Tibial nerve (tissue), 4 donors: ENCODE results near the gene PDSS2.

Source experiments
- CTCF ChIP-seq, 5 experiments: fragments of 200-600 bp in 3 of 5; fragments of 450-650 bp in 2 of 5; sonication (generic) in 3 of 5; IDR thresholded peaks; one replicate each; pipeline ENCODE4 v1.5.1; 2016 to 2019; ENCODE audit warnings: antibody characterized with exemption in 5 of 5, mild to moderate bottlenecking in 3 of 5, moderate library complexity in 2 of 5
- EP300 ChIP-seq, 2 donors: sonication (generic); formaldehyde crosslinking; IDR thresholded peaks; one replicate each; pipeline ENCODE4 v1.6.1; 2017; ENCODE audit warnings: antibody characterized with exemption in 2 of 2, mild to moderate bottlenecking in 1 of 2

- TF ChIP-seq CTCF (IDR thresholded peaks at IDR 0.05) (no peak), EP300 (IDR thresholded peaks at IDR 0.05) (no peak)
Observed at GRCh38 chr6:107118976-107119375, 340.4 kb downstream of the PDSS2 start.
